Transverse colon (tissue), 3 donors: ENCODE measurements around the gene TMEM245.

Experiments used
- CTCF ChIP-seq, 5 experiments: fragments of 200-600 bp in 3 of 5; fragments of 450-650 bp in 2 of 5; sonication (generic) in 3 of 5; IDR thresholded peaks; 1 replicate in 2 of 5; 2 replicates in 3 of 5; pipeline ENCODE4 v1.5.1; 2016 to 2017; ENCODE audit warnings: antibody characterized with exemption in 5 of 5, inconsistent platforms in 3 of 5, mild to moderate bottlenecking in 2 of 5, moderate library complexity in 1 of 5
- EP300 ChIP-seq: sonication (generic); formaldehyde crosslinking; IDR thresholded peaks from one replicate; pipeline ENCODE4 v1.6.1; 2017; ENCODE audit warnings: antibody characterized with exemption, low read depth

DNA sequence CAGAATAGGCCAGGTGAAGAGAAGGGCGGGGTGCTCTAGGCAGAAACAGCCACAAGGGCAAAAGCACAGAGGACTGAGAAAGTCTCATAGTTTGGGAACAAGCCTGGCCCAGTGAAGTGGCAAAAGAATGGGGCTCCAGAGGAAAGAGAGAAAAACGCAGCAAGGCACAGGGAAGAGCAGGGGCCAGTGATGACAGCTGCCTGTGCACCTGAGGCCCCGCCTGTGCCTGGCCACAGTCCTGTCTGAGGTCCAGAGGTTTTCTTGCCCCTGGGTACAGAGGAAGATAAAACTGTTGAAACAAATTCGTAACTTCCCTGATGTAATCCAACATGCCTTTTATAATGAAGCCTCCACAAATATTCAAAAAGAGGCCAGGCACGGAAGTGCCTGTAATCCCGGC lies 25.3 kb upstream of the TMEM245 start:
- no peak for TF ChIP-seq CTCF (IDR thresholded peaks at IDR 0.05)
- TF ChIP-seq EP300: no peak
